ENCODE data around the gene SFMBT1. TPM values are rescaled to one million over a fixed set of nuclear protein-coding genes. Genes with fewer than 3 reads are reported as not detected.

The SFMBT1 gene
- total RNA-seq, 1 experiment from 2014 or later, result 14.8 TPM

DNA sequence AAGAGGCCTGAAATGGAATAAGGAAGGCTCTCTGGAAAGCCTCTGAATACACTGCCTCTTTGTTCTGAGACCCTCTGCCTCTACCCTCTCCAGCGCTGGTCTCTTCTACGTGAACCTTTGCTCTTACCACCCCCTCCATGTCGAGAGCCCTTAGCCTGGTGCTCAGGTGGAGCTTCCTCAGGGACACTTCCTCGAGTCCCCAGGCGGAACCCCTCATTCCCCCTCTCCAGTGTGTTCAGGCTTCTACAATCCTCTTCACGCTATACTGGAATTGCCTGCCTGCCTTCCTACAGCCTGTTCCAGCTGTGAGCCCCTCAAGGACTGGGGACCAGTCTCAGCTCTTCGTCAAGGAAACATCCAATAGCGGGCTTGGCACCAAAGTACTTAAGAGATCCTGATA is 156.0 kb downstream of the SFMBT1 start:
- Histone ChIP-seq H3K9ac (ENCODE audit: low read length) (no peak overlapping the region), H2AFZ (ENCODE audit: low read depth, low read length, poor library complexity, severe bottlenecking) (no peak overlapping the region), H3K27me3 (ENCODE audit: insufficient read depth, low read length) (no peaks in the 10 kb centered on the region), H3K27ac (ENCODE audit: low read depth, low read length) (no peak overlapping the region), H3K4me3 (replicated peaks in 1 of 2; ENCODE audit: low read depth in 1 of 2, low read length in 2 of 2) (no peak overlapping the region), H3K9me2 (ENCODE audit: insufficient read depth) (no peaks in the 10 kb centered on the region), H3K36me3 (ENCODE audit: control insufficient read depth in 1 of 2, insufficient read depth in 2 of 2, low read length in 2 of 2) (no peaks in the 10 kb centered on the region), H4K20me1 (ENCODE audit: insufficient read depth) (no peaks in the 10 kb centered on the region), H3K4me2 (ENCODE audit: low read length) (no peak overlapping the region), H3K4me1 (ENCODE audit: control insufficient read depth in 1 of 2, insufficient read depth in 2 of 2, low read length in 2 of 2) (peaks cover 0 to 7% of the 10 kb centered on the region in 2 experiments; a peak in 1 of 4 replicates), H3K79me2 (ENCODE audit: insufficient read depth, low read length) (peaks cover 16% of the 10 kb centered on the region), H3K9me3 (ENCODE audit: control insufficient read depth in 1 of 2, insufficient read depth in 1 of 2, low read depth in 1 of 2, low read length in 2 of 2) (no peaks in the 10 kb centered on the region)
- ChIA-PET RAD21 (ENCODE audit: low non-redundant PET in 1 of 2, low total read pairs in 2 of 2, uncharacterized antibody in 2 of 2, unreplicated experiment in 2 of 2) (no interaction called here), POLR2A (no interaction called here), CTCF (no interaction called here)
- no peak for DNase-seq (ENCODE audit: low read depth, low spot score)
- TF ChIP-seq, protein P1, sequence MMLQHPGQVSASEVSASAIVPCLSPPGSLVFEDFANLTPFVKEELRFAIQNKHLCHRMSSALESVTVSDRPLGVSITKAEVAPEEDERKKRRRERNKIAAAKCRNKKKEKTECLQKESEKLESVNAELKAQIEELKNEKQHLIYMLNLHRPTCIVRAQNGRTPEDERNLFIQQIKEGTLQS (IDR thresholded peaks at IDR 0.05), result no peak
- no peak for TF ChIP-seq CEBPB (IDR thresholded peaks at IDR 0.05; ENCODE audit: low read depth)
- no peak for TF ChIP-seq EZH2phosphoT487 (IDR thresholded peaks at IDR 0.05; ENCODE audit: borderline replicate concordance)
- no peak for TF ChIP-seq ZNF274 (IDR thresholded peaks at IDR 0.05; ENCODE audit: low read depth, low read length)
- TF ChIP-seq RAD21 (IDR thresholded peaks at IDR 0.05; ENCODE audit: low read depth), result no peak
- TF ChIP-seq EGR1 (IDR thresholded peaks at IDR 0.05; ENCODE audit: low read depth), result no peak
- no peak for TF ChIP-seq YY1 (IDR thresholded peaks at IDR 0.05; ENCODE audit: extremely low read depth, insufficient replicate concordance, low read depth, low read length)
- no peak for TF ChIP-seq JUND (IDR thresholded peaks at IDR 0.05)
- no peak for TF ChIP-seq EZH2 (IDR thresholded peaks at IDR 0.05)
- TF ChIP-seq, protein P2, sequence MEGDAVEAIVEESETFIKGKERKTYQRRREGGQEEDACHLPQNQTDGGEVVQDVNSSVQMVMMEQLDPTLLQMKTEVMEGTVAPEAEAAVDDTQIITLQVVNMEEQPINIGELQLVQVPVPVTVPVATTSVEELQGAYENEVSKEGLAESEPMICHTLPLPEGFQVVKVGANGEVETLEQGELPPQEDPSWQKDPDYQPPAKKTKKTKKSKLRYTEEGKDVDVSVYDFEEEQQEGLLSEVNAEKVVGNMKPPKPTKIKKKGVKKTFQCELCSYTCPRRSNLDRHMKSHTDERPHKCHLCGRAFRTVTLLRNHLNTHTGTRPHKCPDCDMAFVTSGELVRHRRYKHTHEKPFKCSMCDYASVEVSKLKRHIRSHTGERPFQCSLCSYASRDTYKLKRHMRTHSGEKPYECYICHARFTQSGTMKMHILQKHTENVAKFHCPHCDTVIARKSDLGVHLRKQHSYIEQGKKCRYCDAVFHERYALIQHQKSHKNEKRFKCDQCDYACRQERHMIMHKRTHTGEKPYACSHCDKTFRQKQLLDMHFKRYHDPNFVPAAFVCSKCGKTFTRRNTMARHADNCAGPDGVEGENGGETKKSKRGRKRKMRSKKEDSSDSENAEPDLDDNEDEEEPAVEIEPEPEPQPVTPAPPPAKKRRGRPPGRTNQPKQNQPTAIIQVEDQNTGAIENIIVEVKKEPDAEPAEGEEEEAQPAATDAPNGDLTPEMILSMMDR (IDR thresholded peaks at IDR 0.05 in 2 of 3, conservative IDR thresholded peaks at IDR 0.05 in 1 of 3; ENCODE audit: borderline replicate concordance in 1 of 3, insufficient read depth in 1 of 3, low read depth in 2 of 3, low read length in 2 of 3), result no peak
- TF ChIP-seq TCF7L2 (IDR thresholded peaks at IDR 0.05; ENCODE audit: borderline replicate concordance, extremely low read depth, insufficient read depth, insufficient read length), result no peak
- TF ChIP-seq SRF (IDR thresholded peaks at IDR 0.05; ENCODE audit: low read depth), result no peak
- TF ChIP-seq, protein P3, sequence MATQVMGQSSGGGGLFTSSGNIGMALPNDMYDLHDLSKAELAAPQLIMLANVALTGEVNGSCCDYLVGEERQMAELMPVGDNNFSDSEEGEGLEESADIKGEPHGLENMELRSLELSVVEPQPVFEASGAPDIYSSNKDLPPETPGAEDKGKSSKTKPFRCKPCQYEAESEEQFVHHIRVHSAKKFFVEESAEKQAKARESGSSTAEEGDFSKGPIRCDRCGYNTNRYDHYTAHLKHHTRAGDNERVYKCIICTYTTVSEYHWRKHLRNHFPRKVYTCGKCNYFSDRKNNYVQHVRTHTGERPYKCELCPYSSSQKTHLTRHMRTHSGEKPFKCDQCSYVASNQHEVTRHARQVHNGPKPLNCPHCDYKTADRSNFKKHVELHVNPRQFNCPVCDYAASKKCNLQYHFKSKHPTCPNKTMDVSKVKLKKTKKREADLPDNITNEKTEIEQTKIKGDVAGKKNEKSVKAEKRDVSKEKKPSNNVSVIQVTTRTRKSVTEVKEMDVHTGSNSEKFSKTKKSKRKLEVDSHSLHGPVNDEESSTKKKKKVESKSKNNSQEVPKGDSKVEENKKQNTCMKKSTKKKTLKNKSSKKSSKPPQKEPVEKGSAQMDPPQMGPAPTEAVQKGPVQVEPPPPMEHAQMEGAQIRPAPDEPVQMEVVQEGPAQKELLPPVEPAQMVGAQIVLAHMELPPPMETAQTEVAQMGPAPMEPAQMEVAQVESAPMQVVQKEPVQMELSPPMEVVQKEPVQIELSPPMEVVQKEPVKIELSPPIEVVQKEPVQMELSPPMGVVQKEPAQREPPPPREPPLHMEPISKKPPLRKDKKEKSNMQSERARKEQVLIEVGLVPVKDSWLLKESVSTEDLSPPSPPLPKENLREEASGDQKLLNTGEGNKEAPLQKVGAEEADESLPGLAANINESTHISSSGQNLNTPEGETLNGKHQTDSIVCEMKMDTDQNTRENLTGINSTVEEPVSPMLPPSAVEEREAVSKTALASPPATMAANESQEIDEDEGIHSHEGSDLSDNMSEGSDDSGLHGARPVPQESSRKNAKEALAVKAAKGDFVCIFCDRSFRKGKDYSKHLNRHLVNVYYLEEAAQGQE (IDR thresholded peaks at IDR 0.05; ENCODE audit: low read depth), result no peak
- TF ChIP-seq, protein P4, sequence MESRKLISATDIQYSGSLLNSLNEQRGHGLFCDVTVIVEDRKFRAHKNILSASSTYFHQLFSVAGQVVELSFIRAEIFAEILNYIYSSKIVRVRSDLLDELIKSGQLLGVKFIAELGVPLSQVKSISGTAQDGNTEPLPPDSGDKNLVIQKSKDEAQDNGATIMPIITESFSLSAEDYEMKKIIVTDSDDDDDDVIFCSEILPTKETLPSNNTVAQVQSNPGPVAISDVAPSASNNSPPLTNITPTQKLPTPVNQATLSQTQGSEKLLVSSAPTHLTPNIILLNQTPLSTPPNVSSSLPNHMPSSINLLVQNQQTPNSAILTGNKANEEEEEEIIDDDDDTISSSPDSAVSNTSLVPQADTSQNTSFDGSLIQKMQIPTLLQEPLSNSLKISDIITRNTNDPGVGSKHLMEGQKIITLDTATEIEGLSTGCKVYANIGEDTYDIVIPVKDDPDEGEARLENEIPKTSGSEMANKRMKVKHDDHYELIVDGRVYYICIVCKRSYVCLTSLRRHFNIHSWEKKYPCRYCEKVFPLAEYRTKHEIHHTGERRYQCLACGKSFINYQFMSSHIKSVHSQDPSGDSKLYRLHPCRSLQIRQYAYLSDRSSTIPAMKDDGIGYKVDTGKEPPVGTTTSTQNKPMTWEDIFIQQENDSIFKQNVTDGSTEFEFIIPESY (IDR thresholded peaks at IDR 0.05; ENCODE audit: extremely low read depth, insufficient replicate concordance, low read length), result no peak
- TF ChIP-seq FOSL1 (IDR thresholded peaks at IDR 0.05; ENCODE audit: low read depth), result no peak
- intact Hi-C loops (cut with micrococcal nuclease), result no loop called here
- no TSS peak for BruUV-seq (replicated peaks)
- ATAC-seq, result no peak
